ENCODE results near the gene SLC24A3. TPM values are rescaled to one million over a fixed set of nuclear protein-coding genes. Genes with fewer than 3 reads are reported as not detected.

SLC24A3 gene
- total RNA-seq, 2 donors from 2014 or later = not detected

DNA sequence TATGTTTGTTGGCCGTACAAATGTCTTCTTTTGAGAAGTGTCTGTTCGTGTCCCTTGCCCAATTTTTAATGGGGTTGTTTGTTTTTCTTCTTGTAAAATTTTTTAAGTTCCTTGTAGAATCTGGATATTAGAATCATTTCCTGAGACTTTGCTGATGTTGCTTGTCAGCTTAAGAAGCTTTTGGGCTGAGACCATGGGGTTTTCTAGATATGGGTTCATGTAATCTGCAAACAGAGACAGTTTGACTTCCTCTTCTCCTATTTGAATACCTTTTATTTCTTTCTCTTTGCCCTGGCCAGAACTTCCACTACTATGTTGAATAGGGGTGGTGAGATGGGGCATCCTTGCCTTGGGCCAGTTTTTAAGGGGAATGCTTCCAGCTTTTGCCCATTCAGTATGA lies 82.6 kb downstream of the SLC24A3 start:
- H3K27me3 Mint-ChIP-seq = peaks cover 7% of the 10 kb centered on the region
- H3K27ac Mint-ChIP-seq = no peak overlapping the region
- no peaks in the 10 kb centered on the region for H3K36me3 Mint-ChIP-seq (ENCODE audit: low read depth)
- no peak overlapping the region for H3K4me3 Mint-ChIP-seq
- no peak for ATAC-seq (replicated peaks)
- H3K9me3 Mint-ChIP-seq = no peaks in the 10 kb centered on the region
- H3K4me1 Mint-ChIP-seq = no peaks in the 10 kb centered on the region

DNA sequence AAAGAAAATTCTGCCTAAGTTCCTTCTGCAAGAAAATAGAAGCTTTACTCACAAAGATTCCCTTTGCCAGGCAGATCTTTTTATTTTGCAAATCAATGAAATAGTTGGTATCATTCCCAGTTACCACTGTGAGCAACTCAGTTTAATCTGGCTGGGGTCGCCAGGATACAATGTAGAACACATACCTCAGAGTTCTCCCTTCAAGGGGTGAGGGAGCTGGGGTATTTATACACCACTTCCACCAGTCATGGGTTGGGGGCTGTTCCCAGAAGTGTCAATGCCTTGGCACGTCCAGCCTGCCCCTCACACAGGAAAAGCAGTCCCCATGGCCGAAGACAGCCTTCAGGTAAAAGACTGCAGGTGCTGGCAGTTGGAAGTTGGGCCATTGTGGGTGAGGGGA lies 86.2 kb downstream of the SLC24A3 start:
- no peak for ATAC-seq (replicated peaks)
- no peaks in the 10 kb centered on the region for H3K36me3 Mint-ChIP-seq (ENCODE audit: low read depth)

GRCh38 chr20:19300395-19300794 lies 88.0 kb downstream of the SLC24A3 start:
- H3K27ac Mint-ChIP-seq = no peak overlapping the region
- H3K27me3 Mint-ChIP-seq = peaks cover 7% of the 10 kb centered on the region
- H3K9me3 Mint-ChIP-seq = peaks cover 3% of the 10 kb centered on the region
- no peaks in the 10 kb centered on the region for H3K4me1 Mint-ChIP-seq
- no peak for ATAC-seq (replicated peaks)
- no peak overlapping the region for H3K4me3 Mint-ChIP-seq
- H3K36me3 Mint-ChIP-seq (ENCODE audit: low read depth) = no peaks in the 10 kb centered on the region

More for the DNA sequence above, 86.2 kb downstream of the SLC24A3 start:
- Mint-ChIP-seq H3K9me3 (no peaks in the 10 kb centered on the region), H3K27ac (no peak overlapping the region), H3K4me3 (no peak overlapping the region), H3K27me3 (peaks cover 10% of the 10 kb centered on the region), H3K4me1 (no peaks in the 10 kb centered on the region)

DNA sequence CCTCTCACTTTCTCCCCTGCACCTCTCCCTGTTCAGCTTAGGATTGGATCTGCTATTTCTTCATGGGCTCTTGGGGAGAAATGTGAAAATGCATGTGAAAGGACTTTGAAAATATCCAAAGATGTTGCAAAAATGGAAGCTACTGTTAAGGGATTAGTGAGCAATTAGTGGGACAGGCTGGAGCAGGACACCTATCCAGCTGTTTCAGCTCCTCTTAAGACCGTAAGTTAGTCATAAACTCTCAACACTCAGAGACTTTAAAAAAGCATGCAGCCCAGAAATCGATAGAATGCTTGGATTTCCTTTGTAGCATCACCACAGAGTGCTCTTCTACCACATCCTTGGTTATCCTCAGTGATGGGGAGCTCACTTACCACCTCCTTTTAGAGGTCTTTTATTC lies 88.7 kb downstream of the SLC24A3 start:
- Mint-ChIP-seq H3K9me3 (peaks cover 4% of the 10 kb centered on the region), H3K4me3 (no peak overlapping the region), H3K4me1 (no peaks in the 10 kb centered on the region), H3K27ac (no peak overlapping the region), H3K36me3 (ENCODE audit: low read depth) (no peaks in the 10 kb centered on the region), H3K27me3 (peaks cover 7% of the 10 kb centered on the region)
- no peak for ATAC-seq (replicated peaks)

DNA sequence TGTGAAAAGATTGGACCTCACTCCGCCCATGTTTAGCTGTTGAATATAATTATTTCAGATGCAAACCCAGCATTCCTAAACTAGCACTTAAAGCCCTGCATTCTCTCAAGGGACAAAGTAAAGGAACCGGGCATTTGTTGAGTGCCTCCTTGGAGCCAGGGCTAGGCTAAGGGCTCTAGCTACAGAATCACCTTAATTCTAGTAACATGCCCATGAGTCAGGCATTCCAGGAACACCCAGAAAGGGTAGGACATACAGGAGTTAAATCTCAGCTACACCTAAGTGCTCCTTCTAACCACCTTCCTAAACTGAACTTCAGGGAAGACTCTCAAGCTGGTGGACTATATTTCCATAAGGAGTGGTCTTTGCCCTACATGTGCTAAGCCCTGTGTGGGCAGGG lies 89.4 kb downstream of the SLC24A3 start:
- no peaks in the 10 kb centered on the region for H3K4me1 Mint-ChIP-seq
- ATAC-seq (replicated peaks) = no peak

GRCh38 chr20:19302714-19303113 lies 90.3 kb downstream of the SLC24A3 start:
- Mint-ChIP-seq H3K27me3 (peaks cover 3% of the 10 kb centered on the region), H3K36me3 (ENCODE audit: low read depth) (no peaks in the 10 kb centered on the region), H3K4me3 (no peak overlapping the region), H3K4me1 (no peaks in the 10 kb centered on the region), H3K9me3 (peaks cover 4% of the 10 kb centered on the region), H3K27ac (no peak overlapping the region)
- ATAC-seq (replicated peaks) = no peak

More for the DNA sequence above, 89.4 kb downstream of the SLC24A3 start:
- H3K27ac Mint-ChIP-seq = no peak overlapping the region
- H3K4me3 Mint-ChIP-seq = no peak overlapping the region
- peaks cover 4% of the 10 kb centered on the region for H3K9me3 Mint-ChIP-seq
- H3K27me3 Mint-ChIP-seq = peaks cover 7% of the 10 kb centered on the region
- H3K36me3 Mint-ChIP-seq (ENCODE audit: low read depth) = no peaks in the 10 kb centered on the region

- H3K27ac Mint-ChIP-seq = no peak overlapping the region
- H3K9me3 Mint-ChIP-seq = peaks cover 4% of the 10 kb centered on the region
- no peak overlapping the region for H3K4me3 Mint-ChIP-seq
- H3K4me1 Mint-ChIP-seq = no peaks in the 10 kb centered on the region
- peaks cover 3% of the 10 kb centered on the region for H3K27me3 Mint-ChIP-seq
- no peak for ATAC-seq (replicated peaks)
- no peaks in the 10 kb centered on the region for H3K36me3 Mint-ChIP-seq (ENCODE audit: low read depth)
These were observed 91.9 kb downstream of the SLC24A3 start for GRCh38 chr20:19304389-19304788.

- Mint-ChIP-seq H3K4me3 (no peak overlapping the region), H3K9me3 (peaks cover 4% of the 10 kb centered on the region), H3K4me1 (no peaks in the 10 kb centered on the region), H3K36me3 (ENCODE audit: low read depth) (no peaks in the 10 kb centered on the region), H3K27ac (no peak overlapping the region), H3K27me3 (peaks cover 3% of the 10 kb centered on the region)
- ATAC-seq (replicated peaks) = no peak
These were observed 92.5 kb downstream of the SLC24A3 start for GRCh38 chr20:19304886-19305415.

DNA sequence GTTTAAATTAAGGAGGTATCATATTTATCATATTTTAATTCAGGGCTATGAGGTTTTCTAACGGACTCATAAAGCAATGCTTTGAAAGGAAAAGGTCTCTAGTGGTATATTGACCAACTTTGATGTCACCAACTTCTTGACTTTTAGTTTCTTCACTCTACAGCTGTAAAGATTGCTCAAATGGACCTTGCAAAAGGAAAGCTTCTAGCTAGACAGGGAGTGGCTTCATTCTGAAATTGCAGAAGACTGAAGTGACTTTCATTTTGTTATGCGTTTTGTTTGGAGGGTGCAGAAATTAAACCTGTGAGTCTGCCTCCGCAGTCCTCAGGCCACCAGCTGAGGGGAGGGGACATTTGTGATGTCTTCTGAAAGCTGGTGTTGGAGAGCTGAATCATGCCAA lies 95.7 kb downstream of the SLC24A3 start:
- no peak for ATAC-seq (replicated peaks)
- Mint-ChIP-seq H3K9me3 (peaks cover 8% of the 10 kb centered on the region), H3K27me3 (peaks cover 2% of the 10 kb centered on the region), H3K4me1 (no peaks in the 10 kb centered on the region), H3K4me3 (no peak overlapping the region), H3K36me3 (ENCODE audit: low read depth) (no peaks in the 10 kb centered on the region), H3K27ac (no peak overlapping the region)

DNA sequence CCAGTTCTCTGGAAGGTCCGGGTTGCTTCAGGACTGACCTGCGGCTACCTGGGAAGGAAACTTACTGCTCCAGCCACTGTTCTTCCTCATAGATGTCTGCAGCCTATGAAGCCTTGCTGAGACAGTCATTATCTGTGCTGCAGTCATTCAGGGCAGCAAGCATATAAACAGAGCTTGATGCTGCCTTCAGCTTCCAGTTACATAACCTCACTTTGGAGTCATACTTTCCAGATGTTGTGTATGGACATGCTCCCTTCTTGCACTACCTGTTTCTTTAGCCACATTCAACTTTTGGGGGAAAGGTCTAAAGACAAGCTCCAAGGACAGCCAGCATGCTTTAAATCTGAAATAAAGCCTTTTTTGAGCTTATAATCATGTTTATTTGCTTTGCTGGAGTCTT lies 98.1 kb downstream of the SLC24A3 start:
- Mint-ChIP-seq H3K4me1 (no peaks in the 10 kb centered on the region), H3K4me3 (no peak overlapping the region), H3K27me3 (peaks cover 5% of the 10 kb centered on the region), H3K9me3 (peaks cover 4% of the 10 kb centered on the region), H3K27ac (no peak overlapping the region), H3K36me3 (ENCODE audit: low read depth) (no peaks in the 10 kb centered on the region)
- ATAC-seq (replicated peaks) = no peak

GRCh38 chr20:19313342-19314069 lies 101.1 kb downstream of the SLC24A3 start:
- no peak overlapping the region for H3K27ac Mint-ChIP-seq
- ATAC-seq (replicated peaks) = no peak
- peaks cover 5% of the 10 kb centered on the region for H3K27me3 Mint-ChIP-seq
- peaks cover 4% of the 10 kb centered on the region for H3K9me3 Mint-ChIP-seq
- no peaks in the 10 kb centered on the region for H3K4me1 Mint-ChIP-seq
- no peaks in the 10 kb centered on the region for H3K36me3 Mint-ChIP-seq (ENCODE audit: low read depth)
- H3K4me3 Mint-ChIP-seq = no peak overlapping the region

GRCh38 chr20:19314621-19315020 lies 102.2 kb downstream of the SLC24A3 start:
- Mint-ChIP-seq H3K27me3 (peaks cover 8% of the 10 kb centered on the region), H3K36me3 (ENCODE audit: low read depth) (no peaks in the 10 kb centered on the region), H3K4me1 (no peaks in the 10 kb centered on the region), H3K27ac (no peak overlapping the region), H3K4me3 (no peak overlapping the region), H3K9me3 (peaks cover 4% of the 10 kb centered on the region)
- no peak for ATAC-seq (replicated peaks)

DNA sequence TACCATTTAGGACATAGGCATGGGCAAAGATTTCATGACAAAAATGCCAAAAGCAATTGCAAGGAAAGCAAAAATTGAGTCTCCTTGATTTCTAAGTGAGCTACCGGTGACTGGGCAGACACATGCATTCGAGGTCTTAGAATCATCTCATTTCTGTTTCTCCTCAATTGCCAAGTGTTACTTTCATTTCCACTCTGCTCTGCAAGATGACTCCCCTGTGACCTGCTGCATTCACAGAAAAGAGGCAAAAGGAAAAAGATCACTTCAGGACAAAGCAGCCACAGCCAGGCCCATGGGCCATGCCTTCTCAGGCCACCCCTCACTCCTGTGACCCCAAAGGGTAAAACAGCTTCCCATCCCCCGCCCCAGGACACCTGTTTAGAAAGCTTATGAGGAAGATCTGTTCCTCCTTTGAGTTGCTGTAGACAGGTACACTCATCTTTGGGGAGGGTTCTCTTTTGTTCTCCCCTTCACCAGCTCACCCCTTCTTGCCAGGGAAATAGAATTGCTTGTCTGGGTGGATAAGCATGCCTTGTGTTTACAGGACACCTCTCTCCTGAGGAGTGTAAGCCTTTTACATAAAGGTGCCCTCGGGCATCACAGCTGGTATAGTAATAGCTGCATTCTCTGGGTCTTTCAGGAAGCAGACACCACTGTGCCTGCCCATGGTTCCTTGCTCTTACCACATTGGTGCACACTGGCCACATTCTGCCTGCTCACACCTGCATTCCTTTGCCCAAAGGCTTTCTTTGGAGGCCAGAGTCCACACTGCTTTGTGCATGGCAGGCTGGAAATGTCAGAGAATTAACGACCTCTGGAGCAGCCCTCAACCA lies 105.0 kb downstream of the SLC24A3 start:
- Mint-ChIP-seq H3K27ac (no peak overlapping the region), H3K4me1 (no peaks in the 10 kb centered on the region)

GRCh38 chr20:19318610-19319009 lies 106.2 kb downstream of the SLC24A3 start:
- H3K4me3 Mint-ChIP-seq = no peak overlapping the region
- H3K27ac Mint-ChIP-seq = no peak overlapping the region
- no peaks in the 10 kb centered on the region for H3K9me3 Mint-ChIP-seq
- ATAC-seq (replicated peaks) = no peak
- no peaks in the 10 kb centered on the region for H3K4me1 Mint-ChIP-seq
- H3K27me3 Mint-ChIP-seq = peaks cover 8% of the 10 kb centered on the region
- no peaks in the 10 kb centered on the region for H3K36me3 Mint-ChIP-seq (ENCODE audit: low read depth)

More for the DNA sequence above, 105.0 kb downstream of the SLC24A3 start:
- Mint-ChIP-seq H3K36me3 (ENCODE audit: low read depth) (no peaks in the 10 kb centered on the region), H3K27me3 (peaks cover 8% of the 10 kb centered on the region), H3K9me3 (no peaks in the 10 kb centered on the region), H3K4me3 (no peak overlapping the region)
- ATAC-seq (replicated peaks) = no peak

GRCh38 chr20:19320005-19320404 lies 107.6 kb downstream of the SLC24A3 start:
- Mint-ChIP-seq H3K27me3 (peaks cover 6% of the 10 kb centered on the region), H3K36me3 (ENCODE audit: low read depth) (no peaks in the 10 kb centered on the region), H3K9me3 (no peaks in the 10 kb centered on the region)

More at GRCh38 chr20:19320005-19320404, 107.6 kb downstream of the SLC24A3 start:
- Mint-ChIP-seq H3K27ac (no peak overlapping the region), H3K4me1 (no peaks in the 10 kb centered on the region), H3K4me3 (no peak overlapping the region)
- no peak for ATAC-seq (replicated peaks)
